ELF-1 (cell line): ENCODE results near the gene MRFAP1L1.

Experiments used
- DNase-seq: peaks from one replicate; pipeline ENCODE4 v3.0.0-alpha.2; 2016; ENCODE audit warnings: low read depth, low spot score

The MRFAP1L1 gene

DNA sequence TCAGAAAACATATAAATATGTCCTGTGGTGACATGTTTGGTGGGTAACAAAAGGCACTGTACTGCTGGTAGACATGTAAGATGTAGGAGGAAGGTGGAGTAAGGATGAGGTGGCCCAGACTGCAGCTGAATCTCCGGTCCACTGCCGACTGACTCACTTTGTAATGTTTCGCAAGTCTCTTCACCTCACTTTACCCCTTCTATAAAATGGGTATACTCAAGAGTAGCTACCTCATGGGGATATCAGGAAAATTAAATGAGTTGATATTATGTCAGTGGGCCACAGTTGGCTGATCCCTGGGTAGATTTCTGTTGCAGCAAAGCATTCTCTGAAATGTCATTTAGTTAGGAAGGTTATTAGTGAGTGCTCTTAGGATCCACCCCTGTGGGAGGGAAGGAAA is 47.1 kb downstream of the MRFAP1L1 start:
- no peak for DNase-seq

DNA sequence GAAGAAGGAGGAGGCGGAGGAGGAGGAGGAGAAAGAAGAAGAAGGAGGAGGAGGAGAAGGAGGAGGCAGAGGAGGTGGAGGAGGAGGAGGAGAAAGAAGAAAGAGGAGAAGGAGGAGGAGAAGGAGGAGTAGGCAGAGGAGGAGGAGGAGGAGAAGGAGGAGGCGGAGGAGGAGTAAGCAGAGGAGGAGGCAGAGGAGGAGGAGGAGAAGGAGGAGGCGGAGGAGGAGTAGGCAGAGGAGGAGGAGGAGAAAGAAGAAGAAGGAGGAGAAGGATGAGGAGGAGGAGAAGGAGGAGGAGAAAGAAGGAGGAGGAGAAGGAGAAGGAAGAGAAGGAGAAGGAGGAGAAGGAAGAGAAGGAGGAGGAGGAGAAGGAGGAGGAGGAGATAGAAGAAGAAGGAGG is 49.2 kb downstream of the MRFAP1L1 start:
- DNase-seq: no peak

DNA sequence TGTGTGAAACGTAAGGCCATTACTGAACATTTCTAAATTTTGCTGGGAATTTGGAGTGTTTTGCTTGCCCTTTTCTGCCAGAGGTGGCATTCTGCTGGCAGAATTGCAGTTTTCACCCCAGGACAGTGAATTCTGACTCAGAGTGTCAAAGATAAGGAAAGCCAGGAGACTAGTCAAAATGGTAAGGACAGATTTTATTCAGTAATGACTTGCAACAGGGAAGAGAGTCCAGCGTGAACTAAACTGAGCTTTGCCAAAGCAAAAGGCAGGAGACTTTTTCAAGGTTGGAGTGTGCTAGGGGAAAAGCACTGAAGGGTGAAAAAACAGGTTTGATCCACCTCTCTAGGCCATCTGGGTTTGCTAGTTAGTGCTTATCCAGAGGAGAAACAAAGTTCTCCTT is 49.8 kb downstream of the MRFAP1L1 start:
- no peak for DNase-seq

DNA sequence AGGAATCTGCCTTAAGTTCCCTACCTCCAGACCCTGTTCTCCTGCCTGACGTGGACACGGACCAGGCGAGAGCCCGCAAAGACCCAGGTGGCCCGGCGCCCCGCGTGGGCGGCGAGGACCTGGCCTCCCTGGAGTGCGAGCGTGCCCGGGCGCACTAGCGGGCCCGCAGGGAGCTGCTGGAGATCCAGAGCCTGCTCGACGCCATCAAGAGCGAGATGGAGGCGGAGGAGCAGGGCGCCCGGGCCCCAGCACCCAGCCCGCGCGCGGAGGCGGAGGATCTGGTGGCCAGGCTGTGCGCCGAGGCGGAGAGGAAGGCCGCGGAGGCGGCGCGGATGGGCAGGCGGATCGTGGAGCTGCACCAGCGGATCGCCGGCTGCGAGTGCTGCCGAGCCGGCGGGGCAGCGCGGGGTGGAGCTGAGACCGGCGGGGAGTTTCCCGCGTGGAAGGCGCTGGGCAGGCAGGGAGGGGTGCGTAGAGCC is 51.0 kb downstream of the MRFAP1L1 start:
- peak; percentile 62 for DNase-seq

DNA sequence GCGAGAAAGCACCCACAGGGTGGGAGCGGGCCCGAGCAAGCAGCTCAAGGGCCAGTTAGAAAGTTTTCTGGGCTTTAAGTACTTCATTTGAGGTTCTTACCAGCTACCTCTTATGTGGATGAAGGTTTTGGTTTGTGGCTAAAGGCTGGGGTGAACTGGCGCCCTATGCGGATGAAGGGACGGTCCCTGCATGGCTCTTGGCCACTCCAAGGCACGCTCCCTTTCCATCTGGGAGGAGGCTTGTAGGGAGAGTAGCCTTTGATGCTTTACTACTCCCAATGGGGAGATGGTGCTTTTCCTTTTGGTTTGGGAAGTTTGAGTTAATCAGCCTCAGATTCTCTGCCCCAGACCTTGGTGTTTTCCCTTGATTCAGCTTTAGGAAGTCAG is 51.5 kb downstream of the MRFAP1L1 start:
- peak; percentile 67 for DNase-seq
